Loucy (cell line): ENCODE measurements around the gene TRRAP.

Experiments used
- H2AFZ ChIP-seq: fragments of 200-600 bp; sonication (generic); 2 replicates; pipeline ENCODE4 v1.6.0; 2016; ENCODE audit warnings: antibody characterized with exemption, mild to moderate bottlenecking, low read length, moderate library complexity
- H3F3A ChIP-seq: fragments of 200-600 bp; 2 replicates; pipeline ENCODE4 v1.6.0; 2016; ENCODE audit warnings: antibody characterized with exemption, low read depth, mild to moderate bottlenecking
- H3K27me3 ChIP-seq: fragments of 200-600 bp; sonication (generic); 2 replicates; pipeline ENCODE4 v1.6.1; 2014; ENCODE audit warnings: low read length, mild to moderate bottlenecking; ENCODE audit not compliant: insufficient read depth, poor library complexity, severe bottlenecking
- H3K36me3 ChIP-seq: fragments of 200-600 bp; sonication (generic); 2 replicates; pipeline ENCODE4 v1.6.1; 2016; ENCODE audit warnings: low read length; ENCODE audit not compliant: insufficient read depth
- H3K4me1 ChIP-seq: fragments of 200-600 bp; sonication (generic); 2 replicates; pipeline ENCODE4 v1.5.1; 2014; ENCODE audit warnings: low read length, mild to moderate bottlenecking; ENCODE audit not compliant: insufficient read depth, poor library complexity, severe bottlenecking
- H3K4me2 ChIP-seq: fragments of 200-600 bp; sonication (generic); 2 replicates; pipeline ENCODE4 v1.6.0; 2014; ENCODE audit warnings: antibody characterized with exemption, low read length, low read depth, mild to moderate bottlenecking; ENCODE audit not compliant: poor library complexity, severe bottlenecking
- H3K4me3 ChIP-seq: fragments of 200-600 bp; sonication (generic); 2 replicates; pipeline ENCODE4 v1.5.1; 2014; ENCODE audit warnings: low read length, mild to moderate bottlenecking, mixed read lengths; ENCODE audit not compliant: poor library complexity, severe bottlenecking
- H3K79me2 ChIP-seq: fragments of 200-600 bp; sonication (generic); 2 replicates; pipeline ENCODE4 v1.6.1; 2014; ENCODE audit warnings: low read length; ENCODE audit not compliant: insufficient read depth
- H3K9ac ChIP-seq: fragments of 200-600 bp; sonication (generic); 2 replicates; pipeline ENCODE4 v1.6.0; 2014; ENCODE audit warnings: mild to moderate bottlenecking, low read depth, low read length, moderate library complexity; ENCODE audit not compliant: poor library complexity, severe bottlenecking
- H3K9me2 ChIP-seq: fragments of 200-600 bp; sonication (generic); replicated peaks from 2 replicates; pipeline ENCODE4 v1.6.1; 2016; ENCODE audit warnings: low read depth, low read length, mixed read lengths
- H3K9me3 ChIP-seq: fragments of 200-600 bp; sonication (generic); 2 replicates; pipeline ENCODE4 v1.6.1; 2014; ENCODE audit warnings: mild to moderate bottlenecking, antibody characterized with exemption, low read length, low read depth; ENCODE audit not compliant: insufficient read depth
- H4K20me1 ChIP-seq: fragments of 200-600 bp; sonication (generic); 2 replicates; pipeline ENCODE4 v1.6.0; 2014; ENCODE audit warnings: antibody characterized with exemption, low read length, mild to moderate bottlenecking; ENCODE audit not compliant: insufficient read depth, poor library complexity, severe bottlenecking
- CTCF ChIP-seq: fragments of 200-600 bp; sonication (generic); conservative IDR thresholded peaks from 2 replicates; pipeline ENCODE4 v1.5.1; 2014; ENCODE audit warnings: mild to moderate bottlenecking, antibody characterized with exemption, low read length
- EZH2phosphoT487 ChIP-seq: fragments of 200-600 bp; IDR thresholded peaks from 2 replicates; pipeline ENCODE4 v1.6.1; 2018; ENCODE audit warnings: antibody characterized with exemption, mild to moderate bottlenecking, moderate library complexity, borderline replicate concordance

Gene TRRAP

GRCh38 chr7:99004781-99005500, 126.6 kb downstream of the TRRAP start:
- Histone ChIP-seq H4K20me1 (no peaks in the 10 kb centered on the region), H3K9me3 (no peaks in the 10 kb centered on the region), H3K9ac (no peak overlapping the region), H3K79me2 (no peaks in the 10 kb centered on the region), H3F3A (no peaks in the 10 kb centered on the region), H2AFZ (no peak overlapping the region), H3K27me3 (no peaks in the 10 kb centered on the region), H3K4me3 (no peak overlapping the region), H3K9me2 (no peaks in the 10 kb centered on the region), H3K36me3 (peaks cover 81% of the 10 kb centered on the region; the same call in 1 of the 2 replicates), H3K4me2 (no peak overlapping the region), H3K4me1 (no peaks in the 10 kb centered on the region)
- no peak for TF ChIP-seq EZH2phosphoT487
- no peak for TF ChIP-seq CTCF

GRCh38 chr7:99005776-99006175, 127.4 kb downstream of the TRRAP start:
- no peaks in the 10 kb centered on the region for H3K27me3 ChIP-seq
- H3K9me3 ChIP-seq = no peaks in the 10 kb centered on the region
- no peaks in the 10 kb centered on the region for H3K79me2 ChIP-seq
- no peaks in the 10 kb centered on the region for H3K9me2 ChIP-seq
- no peak for TF ChIP-seq EZH2phosphoT487
- TF ChIP-seq CTCF = no peak
- no peak overlapping the region for H3K4me3 ChIP-seq
- H3K9ac ChIP-seq = no peak overlapping the region
- no peaks in the 10 kb centered on the region for H4K20me1 ChIP-seq
- H3K36me3 ChIP-seq = peaks cover 82% of the 10 kb centered on the region; the same call in 1 of the 2 replicates
- H2AFZ ChIP-seq = no peak overlapping the region
- no peaks in the 10 kb centered on the region for H3K4me1 ChIP-seq
- H3K4me2 ChIP-seq = no peak overlapping the region
- H3F3A ChIP-seq = no peaks in the 10 kb centered on the region

- Histone ChIP-seq H4K20me1 (no peaks in the 10 kb centered on the region), H3K9me3 (no peaks in the 10 kb centered on the region), H3K79me2 (no peaks in the 10 kb centered on the region), H3K9me2 (no peaks in the 10 kb centered on the region), H3K4me1 (no peaks in the 10 kb centered on the region), H3K4me2 (no peak overlapping the region), H3K9ac (no peak overlapping the region), H3K27me3 (no peaks in the 10 kb centered on the region), H3F3A (no peaks in the 10 kb centered on the region), H2AFZ (no peak overlapping the region), H3K36me3 (peaks cover 85% of the 10 kb centered on the region; the same call in 1 of the 2 replicates), H3K4me3 (no peak overlapping the region)
- no peak for TF ChIP-seq CTCF
- no peak for TF ChIP-seq EZH2phosphoT487
Observed at GRCh38 chr7:99006739-99007424, 128.6 kb downstream of the TRRAP start.
